GM23248 (cell line): ENCODE measurements around the gene SLC22A25. TPM values are rescaled to one million over a fixed set of nuclear protein-coding genes. Genes with fewer than 3 reads are reported as not detected.
"Not testable (repeated sequence)": the region's sequence is repeated elsewhere in the genome, so short reads cannot be mapped to it uniquely, and the experiment has no call there.

Experiments
- DNase-seq: peaks from one replicate; pipeline ENCODE4 v3.0.0-alpha.2; 2015
- H2AFZ ChIP-seq: fragments of 200-600 bp; sonication (generic); 2 replicates; pipeline ENCODE4 v1.6.1; 2016; ENCODE audit warnings: antibody characterized with exemption
- H3F3A ChIP-seq: fragments of 200-600 bp; sonication (generic); 2 replicates; pipeline ENCODE4 v1.6.1; 2016; ENCODE audit warnings: mild to moderate bottlenecking, antibody characterized with exemption, mixed run types; ENCODE audit not compliant: insufficient read depth
- H3K27ac ChIP-seq: fragments of 200-600 bp; sonication (generic); 2 replicates; pipeline ENCODE4 v1.5.1; 2016; ENCODE audit warnings: mild to moderate bottlenecking
- H3K27me3 ChIP-seq: fragments of 200-600 bp; sonication (generic); replicated peaks from 2 replicates; pipeline ENCODE4 v1.6.1; 2016; ENCODE audit warnings: mild to moderate bottlenecking; ENCODE audit not compliant: insufficient read depth
- H3K36me3 ChIP-seq: fragments of 200-600 bp; sonication (generic); 2 replicates; pipeline ENCODE4 v1.6.1; 2016; ENCODE audit warnings: low read depth, mild to moderate bottlenecking
- H3K4me1 ChIP-seq: fragments of 200-600 bp; sonication (generic); 2 replicates; pipeline ENCODE4 v1.6.1; 2016; ENCODE audit warnings: mild to moderate bottlenecking; ENCODE audit not compliant: insufficient read depth
- H3K4me2 ChIP-seq: fragments of 200-600 bp; sonication (generic); one replicate; pipeline ENCODE4 v1.6.1; 2016; ENCODE audit warnings: mild to moderate bottlenecking; ENCODE audit not compliant: unreplicated experiment
- H3K4me3 ChIP-seq: fragments of 200-600 bp; sonication (generic); 2 replicates; pipeline ENCODE4 v1.5.1; 2016; ENCODE audit warnings: mild to moderate bottlenecking
- H3K79me2 ChIP-seq: fragments of 200-600 bp; sonication (generic); 2 replicates; pipeline ENCODE4 v1.6.1; 2016; ENCODE audit warnings: mild to moderate bottlenecking; ENCODE audit not compliant: insufficient read depth
- H3K9ac ChIP-seq: fragments of 200-600 bp; sonication (generic); 2 replicates; pipeline ENCODE4 v1.6.1; 2016; ENCODE audit warnings: mild to moderate bottlenecking
- H3K9me2 ChIP-seq: fragments of 200-600 bp; sonication (generic); 2 replicates; pipeline ENCODE4 v1.6.1; 2016; ENCODE audit warnings: mixed run types, mild to moderate bottlenecking, moderate library complexity; ENCODE audit not compliant: insufficient read depth
- H3K9me3 ChIP-seq: fragments of 200-600 bp; sonication (generic); one replicate; pipeline ENCODE4 v1.6.1; 2017; ENCODE audit warnings: low read depth
- H4K20me1 ChIP-seq: fragments of 200-600 bp; sonication (generic); 2 replicates; pipeline ENCODE4 v1.6.0; 2016; ENCODE audit not compliant: insufficient read depth
- EZH2 ChIP-seq: fragments of 200-600 bp; sonication (generic); IDR thresholded peaks from 2 replicates; pipeline ENCODE4 v1.6.1; 2018; ENCODE audit warnings: antibody characterized with exemption, mild to moderate bottlenecking; ENCODE audit not compliant: insufficient read depth, poor library complexity, severe bottlenecking
- EZH2phosphoT487 ChIP-seq: fragments of 200-600 bp; sonication (generic); IDR thresholded peaks from 2 replicates; pipeline ENCODE4 v1.6.1; 2018; ENCODE audit warnings: antibody characterized with exemption, moderate library complexity, mild to moderate bottlenecking, low read depth; ENCODE audit not compliant: insufficient read depth
- WGBS, 2 experiments: methylation state at CpG; one replicate each; pipeline ENCODE4 v1.1.6; 2015 to 2017; ENCODE audit warnings: low lambda C conversion rate in 2 of 2, low coverage in 1 of 2; ENCODE audit errors: missing lambda C conversion rate in 2 of 2; 5-methylcytosine and 5-hydroxymethylcytosine counted together
- in situ Hi-C: fragments of 300-500 bp; cut with MboI; formaldehyde crosslinking; loops from 2 replicates; pipeline ENCODE4 v1.15.0; 2020
- polyA plus RNA-seq: library from polyadenylated mRNA; unstranded; fragments of >200 nt; fragmentation: Nextera tagmentation; extraction: Ambion mirVana; gene quantifications from 2 replicates; pipeline ENCODE4 v1.2.1, GENCODE V29; 2016
- total RNA-seq: library from RNA; depleted of rRNA; stranded (reverse); fragments of >200 nt; shearing (Covaris generic); gene quantifications from 2 replicates; pipeline ENCODE4 v1.2.3, GENCODE V29; 2014

SLC22A25 gene
- total and polyA plus RNA-seq, 2 experiments from 2014 or later = not detected

DNA sequence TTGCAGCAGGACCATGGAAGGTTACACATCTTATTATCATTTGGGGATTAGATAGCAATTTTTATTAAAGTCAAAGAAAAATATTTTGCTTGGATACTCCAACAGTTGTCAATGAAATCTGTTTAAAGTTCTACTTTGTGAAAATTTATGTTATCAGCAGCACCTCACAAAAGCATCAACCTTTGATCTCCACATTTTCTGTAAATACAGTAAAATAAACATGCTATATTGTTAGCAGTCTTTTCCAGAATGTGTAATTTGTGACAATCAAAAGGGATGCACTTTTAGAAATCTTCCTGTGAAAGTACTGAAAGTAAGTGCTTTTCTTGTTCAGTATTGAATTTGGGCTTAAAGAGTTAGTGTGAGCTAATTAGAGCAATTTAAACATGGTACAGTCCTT lies 4.1 kb downstream of the SLC22A25 start:
- Histone ChIP-seq H3K36me3 (no peaks in the 10 kb centered on the region), H3K9me2 (no peaks in the 10 kb centered on the region), H3K27me3 (no peaks in the 10 kb centered on the region), H3K4me1 (no peaks in the 10 kb centered on the region), H3K4me3 (no peak overlapping the region), H3K9me3 (no peaks in the 10 kb centered on the region), H3K79me2 (no peaks in the 10 kb centered on the region), H3K9ac (no peak overlapping the region), H3F3A (no peaks in the 10 kb centered on the region), H3K27ac (no peak overlapping the region), H4K20me1 (no peaks in the 10 kb centered on the region), H2AFZ (no peak overlapping the region), H3K4me2 (no peak overlapping the region)
- in situ Hi-C loops = no loop called here
- DNase-seq = no peak
- TF ChIP-seq EZH2phosphoT487 (no peak), EZH2 (no peak)

DNA sequence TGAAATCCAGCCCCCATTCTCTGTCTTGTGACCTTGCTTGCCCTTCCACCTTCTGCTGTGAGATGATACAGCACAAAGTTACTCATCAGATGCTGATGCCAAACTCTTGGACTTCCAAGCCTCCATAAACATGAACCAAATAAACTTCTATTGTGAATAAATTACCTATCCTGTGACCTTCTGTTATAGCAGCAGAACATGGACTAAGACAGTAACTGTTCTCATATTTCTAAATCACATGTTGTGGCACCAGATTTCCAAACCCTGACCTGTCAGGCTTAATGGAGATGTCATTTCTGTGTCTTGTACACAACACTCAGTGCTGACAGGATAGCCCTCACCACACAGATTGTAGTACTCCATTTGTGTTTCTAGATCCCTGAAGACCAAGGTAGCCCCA lies 6.0 kb downstream of the SLC22A25 start:
- Histone ChIP-seq H3K27me3 (no peaks in the 10 kb centered on the region), H3K36me3 (no peaks in the 10 kb centered on the region)

DNA sequence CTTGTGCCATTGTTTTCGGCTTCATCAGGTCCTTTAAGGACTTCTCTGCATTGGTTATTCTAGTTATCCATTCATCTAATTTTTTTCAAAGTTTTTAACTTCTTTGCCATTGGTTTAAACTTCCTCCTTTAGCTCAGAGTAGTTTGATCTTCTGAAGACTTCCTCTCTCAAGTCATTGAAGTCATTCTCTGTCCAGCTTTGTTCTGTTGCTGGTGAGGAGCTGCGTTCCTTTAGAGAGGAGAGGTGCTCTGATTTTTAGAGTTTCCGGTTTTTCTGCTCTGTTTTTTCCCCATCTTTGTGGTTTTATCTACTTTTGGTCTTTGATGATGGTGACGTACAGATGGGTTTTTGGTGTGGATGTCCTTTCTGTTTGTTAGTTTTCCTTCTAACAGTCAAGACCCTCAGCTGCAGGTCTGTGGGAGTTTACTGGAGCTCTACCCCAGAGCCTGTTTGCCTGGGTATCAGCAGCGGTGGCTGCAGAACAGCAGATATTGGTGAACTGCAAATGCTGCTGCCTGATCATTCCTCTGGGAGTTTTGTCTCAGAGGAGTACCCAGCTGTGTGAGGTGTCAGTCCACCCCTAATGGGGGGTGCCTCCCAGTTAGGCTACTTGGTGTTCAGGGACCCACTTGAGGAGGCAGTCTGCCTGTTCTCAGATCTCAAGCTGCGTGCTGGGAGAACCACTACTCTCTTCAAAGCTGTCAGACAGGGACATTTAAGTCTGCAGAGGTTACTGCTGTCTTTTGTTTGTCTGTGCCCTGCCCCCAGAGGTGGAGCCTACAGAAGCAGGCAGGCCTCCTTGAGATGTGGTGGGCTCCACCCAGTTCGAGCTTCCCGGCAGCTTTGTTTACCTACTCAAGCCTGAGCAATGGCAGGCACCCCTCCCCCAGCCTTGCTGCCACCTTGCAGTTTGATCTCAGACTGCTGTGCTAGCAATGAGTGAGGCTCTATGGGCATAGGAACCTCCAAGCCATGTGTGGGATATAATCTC lies 7.6 kb downstream of the SLC22A25 start:
- H3K27ac ChIP-seq, H3K4me2 ChIP-seq, H3K79me2 ChIP-seq, H3K4me1 ChIP-seq, H3K9me2 ChIP-seq, H3K9ac ChIP-seq, H2AFZ ChIP-seq, H3K4me3 ChIP-seq, DNase-seq, H4K20me1 ChIP-seq, H3K36me3 ChIP-seq, H3F3A ChIP-seq, in situ Hi-C loops, H3K9me3 ChIP-seq, H3K27me3 ChIP-seq: not testable (repeated sequence)
- WGBS, 2 experiments = 55 to 56% methylated on average over 8 of the region's 8 CpGs

More for the DNA sequence above, 6.0 kb downstream of the SLC22A25 start:
- Histone ChIP-seq H3K4me1 (no peaks in the 10 kb centered on the region), H3K79me2 (no peaks in the 10 kb centered on the region), H3K9ac (no peak overlapping the region), H3F3A (no peaks in the 10 kb centered on the region), H3K4me3 (no peak overlapping the region), H3K4me2 (no peak overlapping the region), H3K9me3 (no peaks in the 10 kb centered on the region), H3K27ac (no peak overlapping the region), H3K9me2 (no peaks in the 10 kb centered on the region), H2AFZ (no peak overlapping the region), H4K20me1 (no peaks in the 10 kb centered on the region)
- TF ChIP-seq EZH2 (no peak), EZH2phosphoT487 (no peak)
- DNase-seq = no peak
- in situ Hi-C loops = no loop called here

DNA sequence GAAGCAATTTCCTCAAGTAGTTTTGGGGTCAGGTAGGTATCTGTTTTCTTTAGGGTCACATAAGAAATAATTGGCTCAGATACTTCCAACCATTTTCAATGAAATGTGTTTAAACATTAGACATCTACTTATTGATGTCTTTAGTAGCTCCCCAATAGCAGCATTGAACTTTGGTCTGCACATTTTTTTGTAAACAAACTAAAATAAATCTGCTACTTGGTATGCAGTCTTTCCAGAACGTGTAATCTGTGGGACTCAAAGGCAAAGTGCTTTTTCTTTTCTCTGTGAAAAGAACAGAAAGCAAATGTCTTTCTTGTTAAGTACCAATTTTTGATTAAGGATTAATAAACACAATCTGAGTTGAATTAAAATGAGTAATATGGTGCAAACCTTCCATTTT lies 13.6 kb downstream of the SLC22A25 start:
- TF ChIP-seq EZH2phosphoT487 (no peak), EZH2 (no peak)
- Histone ChIP-seq H2AFZ (no peak overlapping the region), H3K4me1 (no peaks in the 10 kb centered on the region), H3K36me3 (no peaks in the 10 kb centered on the region), H4K20me1 (no peaks in the 10 kb centered on the region), H3F3A (no peaks in the 10 kb centered on the region), H3K4me2 (no peak overlapping the region), H3K27ac (no peak overlapping the region), H3K9ac (no peak overlapping the region), H3K79me2 (no peaks in the 10 kb centered on the region), H3K27me3 (no peaks in the 10 kb centered on the region), H3K9me2 (no peaks in the 10 kb centered on the region), H3K4me3 (no peak overlapping the region), H3K9me3 (no peaks in the 10 kb centered on the region)
- WGBS, 2 experiments = 2 to 11% methylated on average over 1 of the region's 1 CpG
- in situ Hi-C loops = loop anchor here (10.0 kb wide), 1 partner anchor 195 kb away; no protein-coding TSS in a partner anchor
- no peak for DNase-seq
